ACHN (cell line): ENCODE data around the gene CELSR1.

ENCODE experiments used
- DNase-seq: peaks from one replicate; pipeline ENCODE4 v3.0.0-alpha.2; 2015
- in situ Hi-C: cut with HindIII; loops from 2 replicates; pipeline ENCODE4 v1.10.0; 2017; ENCODE audit warnings: low sequenced_read_pairs, low pct_ligation_motif_present, low pct_unique_long_range_greater_than_20kb

CELSR1 gene

GRCh38 chr22:46563381-46564083, 26.1 kb upstream of the CELSR1 start:
- in situ Hi-C loops, result no loop called here
- peak; percentile 66 for DNase-seq

GRCh38 chr22:46561435-46561905, 24.1 kb upstream of the CELSR1 start:
- DNase-seq, result peak; percentile 35

GRCh38 chr22:46560696-46561295, 23.4 kb upstream of the CELSR1 start:
- in situ Hi-C loops, result no loop called here
- DNase-seq, result no peak

More at GRCh38 chr22:46561435-46561905, 24.1 kb upstream of the CELSR1 start:
- in situ Hi-C loops, result no loop called here

GRCh38 chr22:46557736-46558480, 20.5 kb upstream of the CELSR1 start:
- DNase-seq, result no peak
- in situ Hi-C loops, result no loop called here

GRCh38 chr22:46556775-46557174, 19.4 kb upstream of the CELSR1 start:
- in situ Hi-C loops, result no loop called here
- no peak for DNase-seq

- no peak for DNase-seq
- in situ Hi-C loops, result no loop called here
Observed at GRCh38 chr22:46553189-46553588, 15.8 kb upstream of the CELSR1 start.

GRCh38 chr22:46551996-46552395, 14.6 kb upstream of the CELSR1 start:
- in situ Hi-C loops, result no loop called here
- no peak for DNase-seq

- in situ Hi-C loops, result no loop called here
- DNase-seq, result no peak
Observed at GRCh38 chr22:46551321-46551720, 13.9 kb upstream of the CELSR1 start.

GRCh38 chr22:46549971-46550641, 12.7 kb upstream of the CELSR1 start:
- in situ Hi-C loops, result no loop called here

GRCh38 chr22:46549563-46549840, 12.1 kb upstream of the CELSR1 start:
- no peak for DNase-seq
- in situ Hi-C loops, result no loop called here

More at GRCh38 chr22:46549971-46550641, 12.7 kb upstream of the CELSR1 start:
- no peak for DNase-seq

- in situ Hi-C loops, result no loop called here
Observed at GRCh38 chr22:46547883-46548244, 10.4 kb upstream of the CELSR1 start.

GRCh38 chr22:46547179-46547882, 9.9 kb upstream of the CELSR1 start:
- DNase-seq, result peak; percentile 81
- in situ Hi-C loops, result no loop called here

More at GRCh38 chr22:46547883-46548244, 10.4 kb upstream of the CELSR1 start:
- peak; percentile 69 for DNase-seq

- DNase-seq, result peak; percentile 46
- in situ Hi-C loops, result no loop called here
Observed at GRCh38 chr22:46546466-46547178, 9.2 kb upstream of the CELSR1 start.

GRCh38 chr22:46545086-46545792, 7.8 kb upstream of the CELSR1 start:
- in situ Hi-C loops, result no loop called here
- no peak for DNase-seq

GRCh38 chr22:46542011-46542985, 4.9 kb upstream of the CELSR1 start:
- peak; percentile 68 for DNase-seq
- in situ Hi-C loops, result no loop called here

- in situ Hi-C loops, result no loop called here
Observed at GRCh38 chr22:46541536-46541935, 4.1 kb upstream of the CELSR1 start.

More at GRCh38 chr22:46541536-46541935, 4.1 kb upstream of the CELSR1 start:
- DNase-seq, result no peak
